ENCODE measurements around the gene AK4. TPM values are rescaled to one million over a fixed set of nuclear protein-coding genes. Genes with fewer than 3 reads are reported as not detected.
"Not testable (repeated sequence)": the region's sequence is repeated elsewhere in the genome, so short reads cannot be mapped to it uniquely, and the experiment has no call there.

AK4 gene
- polyA plus RNA-seq, result 0.38 TPM

DNA sequence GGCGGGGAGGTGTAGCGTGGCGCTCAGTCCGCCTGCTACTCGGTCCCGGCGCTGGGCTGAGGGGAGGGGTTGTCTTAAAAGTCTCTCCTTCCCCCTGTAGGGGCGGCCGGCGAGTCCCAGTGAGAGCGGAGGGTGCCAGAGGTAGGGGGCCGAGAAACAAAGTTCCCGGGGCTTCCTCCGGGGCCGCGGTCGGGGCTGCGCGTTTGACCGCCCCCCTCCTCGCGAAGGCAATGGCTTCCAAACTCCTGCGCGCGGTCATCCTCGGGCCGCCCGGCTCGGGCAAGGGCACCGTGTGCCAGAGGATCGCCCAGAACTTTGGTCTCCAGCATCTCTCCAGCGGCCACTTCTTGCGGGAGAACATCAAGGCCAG is at the start of gene AK4:
Gene AK4 (plus strand): TSS at position 26 of the 370 bp plus-strand sequence. CDS start 205 bp downstream, at position 231.
- not testable (repeated sequence) for H3K9me3 Mint-ChIP-seq, H3K27ac Mint-ChIP-seq, H3K36me3 Mint-ChIP-seq
- Mint-ChIP-seq H3K4me3 (peak within 1 kb of the TSS; percentile 81 to 92 (median 86)), H3K27me3 (peaks cover 35% of the 10 kb centered on the region), H3K4me1 (peaks cover 2 to 14% (median 11%) of the 10 kb centered on the region in 3 donors)

DNA sequence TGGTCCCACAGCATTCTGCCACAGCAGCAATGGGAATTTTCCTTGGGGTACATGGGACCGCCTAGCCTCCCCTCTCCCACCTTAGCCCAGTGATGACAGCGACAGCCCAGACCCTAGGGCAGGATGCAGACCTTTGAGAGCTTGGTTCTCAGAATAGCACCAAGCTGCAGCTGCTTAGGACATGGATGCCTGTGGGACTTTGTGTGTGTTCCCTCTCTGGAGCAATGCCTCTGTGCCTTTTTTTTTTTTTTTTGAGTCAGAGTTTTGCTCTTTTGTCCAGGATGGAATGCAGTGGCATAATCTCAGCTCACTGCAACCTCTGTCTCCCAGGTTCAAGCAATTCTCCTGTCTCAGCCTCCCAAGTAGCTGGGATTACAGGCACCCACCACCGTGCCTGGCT is 44.2 kb upstream of the AK4 start:
- peaks cover 13% of the 10 kb centered on the region for H3K27me3 Mint-ChIP-seq
- peaks cover 0 to 8% (median 5%) of the 10 kb centered on the region in 3 donors for H3K9me3 Mint-ChIP-seq
- H3K4me1 Mint-ChIP-seq, result no peaks in the 10 kb centered on the region
- no peak overlapping the region for H3K4me3 Mint-ChIP-seq
- peaks cover 2% of the 10 kb centered on the region for H3K36me3 Mint-ChIP-seq
- no peak overlapping the region for H3K27ac Mint-ChIP-seq

DNA sequence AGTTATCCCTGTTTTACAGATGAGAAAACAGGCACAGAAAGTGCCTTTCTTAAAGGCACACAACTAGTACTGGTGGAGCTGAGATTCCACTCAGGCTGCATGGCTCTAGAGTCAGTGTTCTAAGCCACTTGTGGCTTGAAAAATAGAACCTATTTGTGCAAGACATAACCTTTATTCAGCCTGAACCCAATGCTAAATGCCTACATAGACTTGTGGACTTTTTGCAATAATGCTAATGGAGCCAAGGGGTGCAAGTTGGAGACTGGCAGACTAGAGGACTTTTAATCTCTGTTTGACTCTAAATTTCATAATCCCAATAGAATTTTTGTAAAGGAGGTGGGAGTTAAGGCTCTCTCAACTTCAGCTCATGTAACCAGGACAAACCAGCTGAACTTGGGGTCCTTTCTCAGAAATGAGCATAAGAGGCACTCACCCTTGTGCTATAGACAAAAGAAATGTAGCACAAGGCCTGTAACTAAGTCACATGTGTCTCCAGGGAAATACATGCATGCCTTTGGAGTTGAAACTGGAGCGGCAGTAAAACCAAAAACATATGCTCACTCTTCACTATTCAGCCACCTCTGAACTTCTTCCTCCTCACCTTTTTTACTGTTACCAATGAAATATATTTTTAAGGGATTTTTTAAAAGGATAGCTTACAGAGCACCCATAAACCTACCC is 43.0 kb upstream of the AK4 start:
- peaks cover 0 to 5% (median 4%) of the 10 kb centered on the region in 3 donors for H3K9me3 Mint-ChIP-seq
- no peak overlapping the region for H3K4me3 Mint-ChIP-seq
- H3K27me3 Mint-ChIP-seq, result peaks cover 18% of the 10 kb centered on the region
- H3K36me3 Mint-ChIP-seq, result peaks cover 3% of the 10 kb centered on the region
- H3K27ac Mint-ChIP-seq, result no peak overlapping the region
- no peaks in the 10 kb centered on the region for H3K4me1 Mint-ChIP-seq

DNA sequence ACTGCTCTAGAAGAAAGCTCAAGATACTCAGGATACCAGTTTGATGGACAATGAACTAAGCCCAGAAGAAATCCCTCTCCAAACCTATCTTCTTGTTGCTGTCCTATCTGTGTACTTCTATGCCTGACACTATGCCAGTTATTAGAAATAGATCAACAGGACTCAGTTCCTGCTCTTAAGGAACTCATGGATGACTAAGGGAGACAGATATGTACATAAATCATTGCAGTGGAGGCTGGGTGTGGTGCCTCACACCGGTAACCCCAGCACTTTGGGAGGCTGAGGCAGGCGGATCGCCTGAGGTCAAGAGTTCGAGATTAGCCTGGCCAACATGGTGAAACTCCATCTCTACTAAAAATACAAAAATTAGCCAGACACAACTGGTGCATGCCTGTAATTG is 42.4 kb upstream of the AK4 start:
- peaks cover 21% of the 10 kb centered on the region for H3K27me3 Mint-ChIP-seq

DNA sequence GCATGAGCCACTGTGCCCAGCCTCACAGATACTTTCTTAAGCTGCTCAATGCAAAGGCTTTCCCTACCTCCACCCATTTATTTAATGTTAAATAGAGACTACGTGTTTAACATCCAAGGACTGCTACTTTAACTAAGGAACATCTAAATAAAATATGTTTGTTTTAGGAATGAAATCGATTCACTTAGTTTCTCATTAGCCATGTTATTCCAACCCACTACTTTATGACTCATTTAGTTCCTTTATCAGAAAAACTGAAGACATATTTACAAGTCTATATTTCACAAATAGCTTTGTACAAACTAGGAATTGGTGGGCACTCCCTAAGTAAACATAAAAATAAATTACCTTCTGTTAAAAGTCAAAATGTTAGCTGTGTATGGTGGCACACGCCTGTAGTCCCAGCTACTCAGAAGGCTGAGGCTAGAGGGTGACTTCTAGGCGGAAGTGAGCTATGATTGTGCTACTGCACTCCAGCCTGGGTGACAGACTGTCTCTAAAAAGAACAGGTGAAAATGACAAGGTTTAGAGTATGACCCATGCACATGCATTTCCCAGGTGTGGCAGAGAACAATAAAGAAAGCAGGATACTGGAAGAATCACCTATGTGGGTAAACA is 39.9 kb upstream of the AK4 start:
- H3K27me3 Mint-ChIP-seq, result peaks cover 23% of the 10 kb centered on the region
- H3K9me3 Mint-ChIP-seq, result peaks cover 6 to 12% (median 8%) of the 10 kb centered on the region in 3 donors
- H3K4me3 Mint-ChIP-seq, result no peak overlapping the region
- H3K4me1 Mint-ChIP-seq, result no peaks in the 10 kb centered on the region
- H3K27ac Mint-ChIP-seq, result no peak overlapping the region
- peaks cover 5% of the 10 kb centered on the region for H3K36me3 Mint-ChIP-seq

More for the DNA sequence above, 42.4 kb upstream of the AK4 start:
- Mint-ChIP-seq H3K36me3 (peaks cover 3% of the 10 kb centered on the region), H3K4me1 (no peaks in the 10 kb centered on the region), H3K27ac (no peak overlapping the region), H3K4me3 (peak overlapping the region in 1 of 4 donors; percentile 85), H3K9me3 (peaks cover 0 to 5% (median 3%) of the 10 kb centered on the region in 3 donors)

DNA sequence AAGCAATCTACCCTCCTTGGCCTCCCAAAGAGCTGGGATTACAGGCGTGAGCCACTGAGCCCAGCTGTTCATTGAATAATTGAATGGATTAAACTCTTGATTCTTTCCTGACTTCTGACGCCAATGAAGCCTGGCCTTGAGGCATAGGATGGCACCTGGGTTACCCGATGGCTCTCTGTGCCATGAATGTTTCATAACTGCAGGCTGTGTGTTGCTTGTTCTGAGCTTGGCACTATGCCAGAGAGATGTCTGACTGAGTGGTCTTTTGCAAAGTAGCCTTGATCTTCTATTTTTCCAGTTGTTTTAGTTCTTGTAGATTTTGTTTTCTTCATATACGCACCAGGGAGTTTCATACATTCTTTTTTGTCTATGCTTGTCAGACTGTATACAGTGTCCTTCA is 38.5 kb upstream of the AK4 start:
- H3K4me3 Mint-ChIP-seq, result peak overlapping the region in 1 of 4 donors; percentile 25

DNA sequence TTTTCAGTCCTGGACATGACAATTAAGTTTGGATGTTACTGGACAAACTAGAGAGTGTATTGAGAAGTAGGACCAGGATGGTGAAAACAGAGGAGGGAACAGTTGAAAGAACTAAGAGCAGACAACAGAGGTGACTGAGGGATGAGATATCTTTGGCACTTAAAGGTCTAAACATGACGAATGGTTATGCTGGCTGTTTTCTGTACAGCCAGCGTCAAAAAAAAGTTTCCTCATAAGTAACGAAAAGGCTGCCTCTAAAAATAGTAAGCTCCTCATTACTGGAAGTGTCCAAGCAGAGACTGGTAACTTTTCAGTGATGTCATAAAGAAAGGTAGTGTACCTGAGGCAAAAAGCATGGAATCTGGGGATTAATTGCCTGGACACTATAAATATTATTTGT is 35.2 kb upstream of the AK4 start:
- no peaks in the 10 kb centered on the region for H3K4me1 Mint-ChIP-seq
- no peak overlapping the region for H3K4me3 Mint-ChIP-seq
- peaks cover 25% of the 10 kb centered on the region for H3K27me3 Mint-ChIP-seq
- peaks cover 6 to 12% (median 8%) of the 10 kb centered on the region in 3 donors for H3K9me3 Mint-ChIP-seq
- peaks cover 5% of the 10 kb centered on the region for H3K36me3 Mint-ChIP-seq
- no peak overlapping the region for H3K27ac Mint-ChIP-seq

More for the DNA sequence above, 38.5 kb upstream of the AK4 start:
- Mint-ChIP-seq H3K9me3 (peaks cover 6 to 12% (median 8%) of the 10 kb centered on the region in 3 donors), H3K4me1 (no peaks in the 10 kb centered on the region), H3K36me3 (peaks cover 5% of the 10 kb centered on the region), H3K27me3 (peaks cover 29% of the 10 kb centered on the region), H3K27ac (no peak overlapping the region)

DNA sequence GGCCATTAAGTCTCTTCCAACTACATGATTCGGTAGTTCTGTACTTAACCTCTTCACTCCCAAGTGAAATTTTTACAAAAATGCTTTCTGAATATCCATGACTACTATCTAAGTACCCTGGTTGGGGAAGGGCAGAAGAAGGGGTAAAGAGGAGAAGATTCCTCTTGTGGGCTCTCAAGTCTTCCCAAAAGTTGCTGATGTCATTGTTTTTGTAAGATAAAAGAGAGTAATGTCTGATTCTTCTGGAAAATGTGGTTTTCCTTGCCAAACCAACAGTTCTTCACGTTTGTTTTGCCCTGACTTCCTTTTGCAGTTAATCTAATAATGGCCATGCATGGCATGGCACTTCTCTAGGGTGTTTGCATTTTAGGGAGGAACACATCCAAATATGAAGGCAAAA is 34.7 kb upstream of the AK4 start:
- peaks cover 25% of the 10 kb centered on the region for H3K27me3 Mint-ChIP-seq
- H3K27ac Mint-ChIP-seq, result no peak overlapping the region
- peaks cover 5% of the 10 kb centered on the region for H3K36me3 Mint-ChIP-seq
- no peak overlapping the region for H3K4me3 Mint-ChIP-seq
- H3K9me3 Mint-ChIP-seq, result peaks cover 6 to 12% (median 8%) of the 10 kb centered on the region in 3 donors
- H3K4me1 Mint-ChIP-seq, result no peaks in the 10 kb centered on the region

DNA sequence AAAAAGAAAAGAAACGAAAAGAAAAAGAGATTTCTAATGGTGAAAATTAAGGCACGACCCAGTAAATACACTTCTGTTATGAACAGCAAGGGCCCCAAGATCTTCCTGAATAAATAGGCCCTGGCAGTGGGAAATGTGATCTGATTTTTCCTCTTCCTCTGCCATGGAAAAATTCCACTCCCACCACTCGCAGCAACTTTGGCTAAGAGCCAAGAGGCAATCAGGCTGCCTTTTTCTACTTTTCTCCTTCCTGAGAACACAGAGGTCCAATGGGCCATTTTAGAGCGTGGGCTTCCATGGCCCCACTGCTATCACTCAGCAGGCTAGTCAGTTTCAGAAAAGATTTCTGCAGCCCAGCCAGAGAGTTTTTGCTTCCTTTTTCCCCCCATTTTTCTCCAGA is 33.7 kb upstream of the AK4 start:
- Mint-ChIP-seq H3K27ac (no peak overlapping the region), H3K27me3 (peaks cover 23% of the 10 kb centered on the region), H3K36me3 (peaks cover 5% of the 10 kb centered on the region), H3K4me1 (no peaks in the 10 kb centered on the region), H3K9me3 (peaks cover 6 to 12% (median 8%) of the 10 kb centered on the region in 3 donors), H3K4me3 (no peak overlapping the region)

DNA sequence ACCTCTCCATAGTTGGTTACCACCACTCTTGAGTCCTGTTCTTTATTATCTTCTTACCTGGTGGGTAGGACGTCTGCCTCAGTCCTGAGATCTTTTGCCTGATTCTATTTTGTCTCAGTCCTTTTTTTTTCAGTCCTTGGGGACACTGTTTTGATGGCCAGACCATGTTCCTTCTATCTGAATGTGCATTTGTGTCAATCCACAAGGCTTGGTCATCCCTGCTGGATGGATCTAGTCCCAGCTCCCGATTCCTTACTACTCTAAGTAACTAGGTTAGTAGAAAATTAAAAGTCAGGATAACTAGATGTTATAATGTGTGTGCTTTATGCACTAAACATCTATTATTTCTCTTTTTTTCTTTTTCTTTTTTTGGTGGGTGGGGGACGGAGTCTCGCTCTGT is 28.1 kb upstream of the AK4 start:
- Mint-ChIP-seq H3K27ac (no peak overlapping the region), H3K9me3 (peaks cover 0 to 3% (median 0%) of the 10 kb centered on the region in 3 donors), H3K4me1 (no peaks in the 10 kb centered on the region), H3K27me3 (peaks cover 4% of the 10 kb centered on the region), H3K4me3 (no peak overlapping the region), H3K36me3 (no peaks in the 10 kb centered on the region)

DNA sequence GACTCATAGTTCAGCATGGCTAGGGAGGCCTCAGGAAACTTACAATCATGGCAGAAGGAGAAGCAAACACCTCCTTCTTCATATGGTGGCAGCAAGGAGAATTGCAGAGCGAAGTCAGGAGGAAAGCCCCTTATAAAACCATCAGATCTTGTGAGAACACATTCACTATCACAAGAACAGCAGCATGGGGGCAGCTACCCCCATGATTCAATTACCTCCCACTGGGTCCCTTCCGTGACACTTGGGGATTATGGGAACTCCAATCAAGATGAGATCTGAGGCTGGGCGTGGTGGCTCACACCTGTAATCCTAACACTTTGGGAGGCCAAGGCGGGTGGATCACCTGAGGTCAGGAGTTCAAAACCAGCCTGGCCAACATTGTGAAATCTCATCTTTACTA is 18.9 kb upstream of the AK4 start:
- not testable (repeated sequence) for H3K27ac Mint-ChIP-seq, H3K36me3 Mint-ChIP-seq, H3K4me3 Mint-ChIP-seq, H3K9me3 Mint-ChIP-seq, H3K4me1 Mint-ChIP-seq, H3K27me3 Mint-ChIP-seq

DNA sequence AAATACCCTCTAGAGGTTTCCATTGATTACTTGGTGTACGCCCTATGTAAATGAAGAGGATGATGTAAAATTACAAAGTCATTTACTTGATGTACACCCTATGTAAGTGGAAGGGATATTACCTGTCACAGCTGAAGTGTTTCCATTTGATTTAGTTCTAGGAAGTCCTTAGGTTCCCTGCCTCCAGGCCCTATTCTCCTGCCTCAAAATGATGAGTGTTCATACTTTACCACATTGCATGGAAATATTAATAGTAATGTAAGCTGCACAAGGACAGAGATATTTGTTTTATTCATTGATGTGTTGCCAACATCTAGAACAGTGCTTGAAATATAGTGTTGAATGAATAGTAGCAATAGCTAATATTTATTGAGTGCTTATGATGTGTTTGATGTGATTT is 9.5 kb upstream of the AK4 start:
- no peaks in the 10 kb centered on the region for H3K4me1 Mint-ChIP-seq
- no peaks in the 10 kb centered on the region for H3K36me3 Mint-ChIP-seq
- peaks cover 8% of the 10 kb centered on the region for H3K27me3 Mint-ChIP-seq
- H3K9me3 Mint-ChIP-seq, result peaks cover 0 to 6% (median 4%) of the 10 kb centered on the region in 3 donors
- H3K27ac Mint-ChIP-seq, result no peak overlapping the region
- H3K4me3 Mint-ChIP-seq, result no peak overlapping the region

DNA sequence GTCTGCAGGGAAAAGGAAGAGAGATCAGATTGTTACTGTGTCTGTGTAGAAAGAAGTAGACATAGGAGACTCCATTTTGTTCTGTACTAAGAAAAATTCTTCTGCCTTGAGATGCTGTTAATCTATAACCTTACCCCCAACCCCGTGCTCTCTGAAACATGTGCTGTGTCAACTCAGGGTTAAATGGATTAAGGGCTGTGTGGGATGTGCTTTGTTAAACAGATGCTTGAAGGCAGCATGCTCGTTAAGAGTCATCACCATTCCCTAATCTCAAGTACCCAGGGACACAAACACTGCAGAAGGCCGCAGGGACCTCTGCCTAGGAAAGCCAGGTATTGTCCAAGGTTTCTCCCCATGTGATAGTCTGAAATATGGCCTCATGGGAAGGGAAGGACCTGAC is 8.2 kb upstream of the AK4 start:
- not testable (repeated sequence) for H3K36me3 Mint-ChIP-seq, H3K27ac Mint-ChIP-seq, H3K4me3 Mint-ChIP-seq, H3K4me1 Mint-ChIP-seq, H3K9me3 Mint-ChIP-seq
- H3K27me3 Mint-ChIP-seq, result peaks cover 14% of the 10 kb centered on the region

DNA sequence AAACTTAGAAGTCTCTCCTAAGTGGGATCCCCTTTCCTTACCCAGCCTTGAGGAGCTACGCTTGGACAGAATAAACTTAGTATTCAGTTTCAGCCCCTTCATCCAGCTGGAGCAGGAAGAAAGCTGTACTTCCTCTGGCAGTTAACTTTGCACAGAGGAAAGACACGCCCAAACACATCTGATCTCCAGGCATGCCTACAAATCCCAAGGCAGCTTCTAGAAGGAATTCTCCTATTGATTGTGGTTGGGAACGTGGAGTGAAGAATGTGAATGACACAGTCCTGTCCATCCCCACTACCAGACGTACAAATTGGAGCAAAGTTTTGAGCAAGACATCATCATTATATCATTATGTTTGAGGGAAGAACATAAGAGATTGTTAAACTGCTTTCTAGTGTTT is 6.6 kb upstream of the AK4 start:
- Mint-ChIP-seq H3K4me3 (no peak overlapping the region), H3K36me3 (no peaks in the 10 kb centered on the region), H3K27ac (no peak overlapping the region), H3K27me3 (peaks cover 19% of the 10 kb centered on the region), H3K9me3 (peaks cover 0 to 4% (median 3%) of the 10 kb centered on the region in 3 donors), H3K4me1 (no peaks in the 10 kb centered on the region)

DNA sequence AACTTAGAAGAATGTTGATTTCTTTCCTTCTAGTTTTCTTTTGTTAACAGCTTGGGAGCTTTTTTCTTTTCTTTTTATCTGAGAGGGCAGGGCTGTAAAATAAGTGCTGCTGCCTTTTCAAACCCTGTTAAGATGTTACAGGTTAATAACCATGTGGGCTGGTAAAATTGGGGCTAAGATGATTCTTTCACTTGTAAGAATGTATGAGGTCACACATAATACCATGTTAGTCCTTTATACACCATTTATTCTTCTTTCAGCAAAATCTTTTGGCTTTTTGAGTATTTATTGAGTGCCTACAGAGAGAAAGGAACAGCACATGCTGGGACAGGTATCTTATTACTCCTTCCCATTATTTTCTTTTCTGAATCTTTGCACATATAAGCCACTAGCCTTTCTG is 6.1 kb upstream of the AK4 start:
- Mint-ChIP-seq H3K4me3 (peak overlapping the region in 1 of 4 donors; percentile 50), H3K27ac (no peak overlapping the region), H3K27me3 (peaks cover 24% of the 10 kb centered on the region), H3K4me1 (peaks cover 0 to 3% (median 0%) of the 10 kb centered on the region in 3 donors), H3K9me3 (peaks cover 0 to 4% (median 3%) of the 10 kb centered on the region in 3 donors), H3K36me3 (no peaks in the 10 kb centered on the region)

DNA sequence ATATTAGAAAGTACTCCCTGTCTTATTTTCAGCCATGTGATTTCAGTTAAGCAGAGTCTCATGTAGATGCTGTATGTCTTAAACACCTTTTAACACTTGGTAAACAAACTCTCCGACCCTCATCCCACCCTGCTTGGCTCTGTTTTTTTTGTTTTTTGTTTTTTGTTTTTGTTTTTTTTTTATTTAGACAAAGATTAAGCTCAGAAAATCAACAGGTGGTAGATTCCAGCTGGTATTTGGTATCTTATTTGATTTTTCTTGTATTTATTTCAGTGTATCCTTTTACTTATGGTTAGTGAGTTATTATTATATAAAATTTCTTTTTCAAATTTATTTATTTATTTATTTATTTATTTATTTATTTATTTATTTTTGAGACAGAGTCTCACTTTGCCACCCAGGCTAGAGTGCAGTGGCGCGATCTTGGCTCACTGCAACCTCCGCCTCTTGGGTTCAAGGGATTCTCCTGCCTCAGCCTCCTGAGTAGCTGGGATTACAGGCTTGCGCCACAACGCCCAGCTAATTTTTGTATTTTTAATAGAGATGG is 4.8 kb upstream of the AK4 start:
- peaks cover 29% of the 10 kb centered on the region for H3K27me3 Mint-ChIP-seq
- H3K4me1 Mint-ChIP-seq, H3K4me3 Mint-ChIP-seq, H3K36me3 Mint-ChIP-seq, H3K27ac Mint-ChIP-seq, H3K9me3 Mint-ChIP-seq: not testable (repeated sequence)
